GM12872 (cell line): ENCODE measurements around the gene PLXDC1.

ENCODE experiments used
- CTCF ChIP-seq: IDR thresholded peaks from 3 replicates; pipeline ENCODE4 v1.5.1; 2011; ENCODE audit warnings: low read depth, mild to moderate bottlenecking, low read length, moderate library complexity; ENCODE audit not compliant: insufficient read depth

PLXDC1 gene

GRCh38 chr17:39170109-39170508 is 18.7 kb upstream of the PLXDC1 start:
- no peak for TF ChIP-seq CTCF

- TF ChIP-seq CTCF = no peak
Observed at GRCh38 chr17:39169518-39169917, 18.1 kb upstream of the PLXDC1 start.

- no peak for TF ChIP-seq CTCF
Observed at GRCh38 chr17:39169101-39169500, 17.7 kb upstream of the PLXDC1 start.

GRCh38 chr17:39167476-39167875 is 16.0 kb upstream of the PLXDC1 start:
- TF ChIP-seq CTCF = no peak

- no peak for TF ChIP-seq CTCF
Observed at GRCh38 chr17:39166437-39167335, 15.2 kb upstream of the PLXDC1 start.

GRCh38 chr17:39165841-39166349 is 14.5 kb upstream of the PLXDC1 start, which contains the start of gene ARL5C:
TSS of gene ARL5C (minus strand) at chr17:39166161. CDS start at chr17:39165760, 401 bp downstream.
- no peak for TF ChIP-seq CTCF

GRCh38 chr17:39165178-39165840 is 13.9 kb upstream of the PLXDC1 start:
- no peak for TF ChIP-seq CTCF
